OCI-LY1 (cell line): Measurements from ENCODE around the gene MEIS1.

Experiments
- CTCF ChIP-seq: fragments of 200-600 bp; sonication (generic), shearing (Covaris generic); IDR thresholded peaks from 2 replicates; pipeline ENCODE4 v1.5.1; 2017; ENCODE audit warnings: mild to moderate bottlenecking, antibody characterized with exemption, low read length, moderate library complexity, mixed read lengths
- EZH2 ChIP-seq: fragments of 200-600 bp; sonication (generic), shearing (Covaris generic); IDR thresholded peaks from 2 replicates; pipeline ENCODE4 v1.8.0; 2017; ENCODE audit warnings: borderline replicate concordance, mixed run types, mild to moderate bottlenecking, antibody characterized with exemption, low read length, moderate library complexity, mixed read lengths

- TF ChIP-seq CTCF = no peak
- TF ChIP-seq EZH2 = no peak
These were observed 46.2 kb downstream of the MEIS1 start for GRCh38 chr2:66481100-66481549.
